Fibroblast of the aortic adventitia (primary cell): ENCODE data around the gene RELB. TPM values are rescaled to one million over a fixed set of nuclear protein-coding genes. Genes with fewer than 3 reads are reported as not detected.
A peak's percentile ranks its signal among the peaks of the same experiment; 100 is the strongest.

ENCODE experiments used
- DNase-seq: peaks from one replicate; pipeline ENCODE4 v3.0.0-alpha.2; 2010; ENCODE audit warnings: low read depth
- H3K4me3 ChIP-seq: 2 replicates; pipeline ENCODE4 v1.5.1; 2011; ENCODE audit warnings: low read depth, mild to moderate bottlenecking, control low read depth, low read length, moderate library complexity
- CTCF ChIP-seq: IDR thresholded peaks from 2 replicates; pipeline ENCODE4 v1.5.1; 2011; ENCODE audit warnings: mild to moderate bottlenecking, low read length, control low read depth, inconsistent platforms; ENCODE audit not compliant: insufficient read depth
- total RNA-seq: library from RNA; depleted of rRNA; stranded (reverse); fragments of >200 nt; gene quantifications from 2 replicates; pipeline ENCODE4 v1.2.3, GENCODE V29; 2012; ENCODE audit warnings: low replicate concordance

The RELB gene
- 3.4 and 5.9 TPM in 2 replicates for total RNA-seq

- peak; percentile 80 for DNase-seq
- no peak for TF ChIP-seq CTCF
- peak within 1 kb of the TSS; percentile 82 for H3K4me3 ChIP-seq
Measured at GRCh38 chr19:45001087-45001739, at the start of gene RELB. Gene RELB (plus strand): TSS chr19:45001464. CDS start chr19:45001580, 116 bp downstream.

- H3K4me3 ChIP-seq = peak overlapping the region; percentile 99
- no peak for TF ChIP-seq CTCF
- DNase-seq = no peak
Measured at GRCh38 chr19:44954278-44954648, 47.0 kb upstream of the RELB start.

- TF ChIP-seq CTCF = no peak
- peak within 1 kb of the TSS; percentile 99 for H3K4me3 ChIP-seq
- peak; percentile 98 for DNase-seq
Measured at GRCh38 chr19:44954649-44955504, 46.4 kb upstream of the RELB start, which contains the start of gene CLPTM1. Gene CLPTM1 (plus strand): TSS chr19:44955380. CDS start chr19:44955396, 16 bp downstream.

GRCh38 chr19:44955505-44956439 lies 45.5 kb upstream of the RELB start:
- no peak for TF ChIP-seq CTCF
- DNase-seq = no peak
- H3K4me3 ChIP-seq = peak overlapping the region; percentile 95

GRCh38 chr19:44957526-44957925 lies 43.7 kb upstream of the RELB start:
- DNase-seq = no peak
- peak overlapping the region; percentile 10 for H3K4me3 ChIP-seq
- no peak for TF ChIP-seq CTCF

GRCh38 chr19:44958090-44958489 lies 43.2 kb upstream of the RELB start:
- TF ChIP-seq CTCF = no peak
- DNase-seq = no peak
- H3K4me3 ChIP-seq = no peak overlapping the region
